Measurements from ENCODE around the gene PTPRN2. TPM values are rescaled to one million over a fixed set of nuclear protein-coding genes. Genes with fewer than 3 reads are reported as not detected.

The PTPRN2 gene
- total RNA-seq: 0.28 and 1.1 TPM in 2 replicates

DNA sequence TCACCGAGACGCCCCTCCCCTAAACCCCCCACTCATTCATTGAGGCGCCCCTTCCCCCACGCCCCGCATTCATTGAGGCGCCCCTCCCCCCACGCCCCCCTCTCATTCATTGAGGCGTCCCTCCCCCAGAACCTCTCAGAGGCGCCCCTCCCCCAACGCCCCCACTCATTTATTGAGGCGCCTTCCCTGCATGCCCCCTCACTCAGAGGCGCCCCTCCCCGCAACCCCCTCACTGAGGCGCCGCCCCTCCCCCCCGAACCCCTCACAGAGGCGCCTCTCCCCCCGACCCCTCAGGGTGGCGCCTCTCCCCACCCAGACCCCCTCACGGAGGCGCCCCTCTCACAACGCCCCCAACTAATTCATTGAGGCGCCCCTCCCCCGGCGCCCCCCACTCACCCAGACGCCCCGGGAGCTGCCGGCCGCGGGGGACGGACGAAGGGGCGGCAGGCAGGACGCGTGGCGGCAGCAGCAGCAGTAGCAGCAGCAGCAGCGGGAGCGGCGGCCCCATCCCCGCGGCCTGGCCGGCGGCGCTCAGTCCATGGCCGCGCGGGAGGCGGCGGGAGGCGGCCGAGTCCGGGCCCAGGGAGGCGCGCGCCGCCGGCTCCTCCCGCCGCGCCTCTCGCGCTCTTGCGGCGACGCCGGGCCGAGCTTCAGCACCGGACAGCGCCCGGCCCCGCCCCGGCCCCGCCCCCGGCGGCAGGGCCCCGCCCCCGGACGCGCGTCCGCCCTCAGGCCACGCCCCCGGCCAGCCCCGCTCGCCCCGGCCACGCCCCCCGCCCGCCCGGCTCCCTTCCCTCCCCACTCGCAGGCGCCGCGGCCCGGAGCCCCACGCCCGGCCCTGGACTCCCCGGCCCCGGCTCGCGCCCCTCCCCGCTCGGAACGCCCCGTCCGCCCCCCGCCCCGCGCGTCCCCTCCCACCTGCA is at the start of gene PTPRN2:
Gene PTPRN2 (minus strand): TSS at position 662 of the 923 bp plus-strand sequence.

Other genes with a start within 250 kb of the PTPRN2 start
- gene NCAPG2, start 117.0 kb upstream of the PTPRN2 start, total RNA-seq: 18.5 and 22.4 TPM in 2 replicates
- 56.2 and 62.6 TPM in 2 replicates for gene ESYT2, start 241.7 kb upstream of the PTPRN2 start, total RNA-seq

All from airway epithelial cell (primary cell).